Measurements from ENCODE around the gene TPT1.

The TPT1 gene

GRCh38 chr13:45289936-45290563, 50.9 kb downstream of the TPT1 start:
- Histone ChIP-seq H3K4me2 (ENCODE audit: low read length, poor library complexity, severe bottlenecking) (no peak overlapping the region), H3K27me3 (ENCODE audit: control insufficient read depth in 1 of 2, insufficient read depth in 1 of 2, low read length in 2 of 2) (no peaks in the 10 kb centered on the region), H3K18ac (ENCODE audit: low read depth in 1 of 2, low read length in 2 of 2) (no peak overlapping the region), H4K91ac (ENCODE audit: low read length) (no peak overlapping the region), H4K8ac (ENCODE audit: low read length) (no peak overlapping the region), H3K4me1 (ENCODE audit: control insufficient read depth, insufficient read depth, low read depth, low read length) (peaks cover under 1% of the 10 kb centered on the region), H3K79me1 (replicated peaks; ENCODE audit: low read length, poor library complexity, severe bottlenecking) (no peaks in the 10 kb centered on the region), H3K9me3 (ENCODE audit: control insufficient read depth, low read length) (no peaks in the 10 kb centered on the region), H3K36me3 (ENCODE audit: control insufficient read depth in 1 of 2, insufficient read depth in 2 of 2, low read depth in 1 of 2, low read length in 2 of 2) (peaks cover 9 to 14% of the 10 kb centered on the region in 2 experiments), H2BK12ac (ENCODE audit: low read length in 2 of 2) (no peak overlapping the region), H3K4me3 (ENCODE audit: insufficient read depth in 1 of 2, low read depth in 1 of 2, low read length in 2 of 2) (no peak overlapping the region), H3K4ac (ENCODE audit: low read depth in 1 of 2, low read length in 2 of 2) (no peak overlapping the region), H3K14ac (ENCODE audit: low read length in 2 of 2) (no peak overlapping the region), H2BK5ac (ENCODE audit: low read depth, low read length, poor library complexity, severe bottlenecking) (no peak overlapping the region), H2AFZ (ENCODE audit: low read depth, low read length) (no peak overlapping the region), H3K23ac (ENCODE audit: low read length in 2 of 2) (no peak overlapping the region), H2AK5ac (ENCODE audit: low read length, severe bottlenecking) (no peak overlapping the region), H2BK120ac (ENCODE audit: low read depth, low read length) (no peak overlapping the region), H2BK15ac (ENCODE audit: low read depth, poor library complexity, severe bottlenecking) (no peak overlapping the region), H3K9ac (ENCODE audit: low read length) (no peak overlapping the region), H3K27ac (ENCODE audit: low read length, poor library complexity, severe bottlenecking) (no peak overlapping the region)
- WGBS = 95% methylated on average over 2 of the region's 3 CpGs
- no peak for DNase-seq

Small RNA genes lying within 50 kb of the gene (small RNA-seq; reads per million reads assigned to genes)
- 57.8 reads per million, percentile 91 among the genes with 10 or more reads in this experiment for gene SNORA31 (ENCODE audit: low read depth)
